Activated T-helper 1 cell treated with anti-CD3 and anti-CD28 coated beads, Interleukin-2, amount 50 U/mL, for 16 hours (primary cell): ENCODE results near the gene USH1G.
A peak's percentile ranks its signal among the peaks of the same experiment; 100 is the strongest.
"Not testable (repeated sequence)": the region's sequence is repeated elsewhere in the genome, so short reads cannot be mapped to it uniquely, and the experiment has no call there.

ENCODE experiments used
- DNase-seq, 2 donors: peaks; one replicate each; pipeline ENCODE4 v3.0.0-alpha.2; 2020; ENCODE audit warnings: low read depth in 1 of 2, low spot score in 1 of 2

The USH1G gene

DNA sequence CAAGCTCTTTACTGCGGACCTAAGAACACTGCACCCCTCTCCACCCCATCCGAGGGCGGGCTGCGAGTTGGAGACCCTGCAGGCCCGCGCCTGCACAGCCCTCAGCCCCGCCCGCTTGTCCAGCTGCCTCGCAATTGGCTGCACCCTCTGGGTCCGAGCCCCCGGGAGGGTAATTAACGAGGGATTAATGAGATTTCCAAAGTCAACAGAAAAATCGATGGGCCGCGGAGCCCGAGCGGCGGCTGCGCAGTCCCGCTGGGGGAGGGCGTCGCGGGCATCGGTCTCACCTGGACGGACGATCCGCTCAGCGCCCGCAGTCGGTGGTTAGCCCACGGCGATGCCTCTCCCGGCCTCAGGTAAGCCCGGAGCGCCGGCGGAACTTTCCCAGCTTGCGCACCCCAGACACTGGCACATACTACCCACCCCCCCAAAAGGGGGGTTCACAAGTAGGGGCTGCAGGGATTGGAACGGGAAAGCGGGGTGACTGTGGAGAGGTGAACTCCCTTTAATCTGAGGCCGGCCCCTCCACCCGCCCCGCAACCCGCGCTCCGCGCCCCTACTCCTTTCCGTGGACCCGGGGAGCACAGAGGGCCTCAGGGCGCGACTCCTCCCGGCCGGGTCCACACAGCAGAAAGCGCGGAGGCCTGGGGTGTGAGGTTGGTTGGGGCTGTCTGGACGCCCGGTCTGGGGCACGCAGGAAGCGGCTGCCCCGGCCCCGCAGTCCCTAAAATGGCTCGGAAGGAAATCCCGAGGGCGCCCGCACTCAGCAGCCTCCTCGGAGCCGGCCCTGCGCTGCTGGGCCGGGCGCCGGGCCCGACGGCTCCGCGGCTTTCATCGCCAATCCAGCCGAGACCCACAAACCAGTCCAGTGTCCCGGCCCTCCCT lies 12.8 kb upstream of the USH1G start, which contains the start of gene OTOP3:
TSS of gene OTOP3 (plus strand) at position 314 of the 885 bp plus-strand sequence. CDS start at position 338, 24 bp downstream.
- DNase-seq, result no peak

DNA sequence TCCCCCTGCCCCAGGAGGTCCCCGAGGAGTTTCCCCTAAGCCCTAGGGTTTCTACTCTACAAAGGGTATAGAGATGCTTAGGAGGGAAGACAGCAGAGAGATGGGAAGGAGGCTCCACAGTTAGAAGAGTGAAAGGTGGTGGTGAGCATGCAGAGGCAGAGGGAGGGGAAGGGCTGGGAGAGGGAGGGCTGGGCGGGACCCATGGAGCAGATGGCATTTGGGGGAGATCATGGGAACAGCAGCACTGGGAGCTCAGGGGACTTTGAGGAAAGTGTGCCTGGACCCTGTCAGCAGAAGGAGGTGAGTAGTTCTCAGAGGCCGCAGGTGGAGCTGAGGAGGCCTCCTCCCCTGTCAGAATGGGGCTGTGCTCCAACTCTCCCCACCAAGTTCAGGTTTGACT lies 12.0 kb upstream of the USH1G start:
- no peak for DNase-seq

DNA sequence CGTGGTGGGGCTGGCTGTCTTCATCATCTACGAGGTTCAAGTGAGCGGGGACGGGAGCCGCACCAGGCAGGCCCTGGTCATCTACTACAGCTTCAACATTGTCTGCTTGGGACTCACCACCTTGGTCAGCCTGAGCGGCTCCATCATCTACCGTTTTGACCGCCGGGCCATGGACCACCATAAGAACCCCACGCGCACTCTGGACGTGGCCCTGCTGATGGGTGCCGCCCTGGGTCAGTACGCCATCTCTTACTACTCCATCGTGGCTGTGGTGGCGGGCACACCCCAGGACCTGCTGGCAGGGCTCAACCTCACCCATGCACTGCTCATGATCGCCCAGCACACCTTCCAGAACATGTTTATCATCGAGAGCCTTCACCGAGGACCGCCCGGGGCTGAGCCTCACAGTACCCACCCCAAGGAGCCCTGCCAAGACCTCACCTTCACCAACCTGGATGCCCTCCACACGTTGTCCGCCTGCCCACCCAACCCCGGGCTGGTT lies 7.5 kb upstream of the USH1G start:
- DNase-seq, result no peak

DNA sequence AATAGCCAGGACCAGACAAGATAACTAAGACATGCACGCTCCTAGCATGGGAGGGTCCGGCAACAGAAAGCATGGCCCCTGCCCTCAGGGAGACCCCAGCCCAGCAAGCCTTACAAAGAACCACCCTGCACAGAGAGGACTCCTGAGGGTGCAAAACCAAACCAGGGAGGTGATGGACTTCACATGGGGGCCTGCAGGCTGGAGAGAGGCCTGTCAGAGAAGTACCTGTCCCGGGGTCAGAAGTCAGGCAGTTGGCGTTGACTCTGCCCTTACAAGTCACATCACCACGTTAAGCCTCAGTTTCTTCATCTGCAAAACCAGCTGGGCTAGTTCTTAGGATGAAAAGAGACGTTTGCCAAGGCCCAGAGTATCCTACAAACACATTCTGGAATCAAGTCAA lies 5.7 kb upstream of the USH1G start:
- no peak for DNase-seq

DNA sequence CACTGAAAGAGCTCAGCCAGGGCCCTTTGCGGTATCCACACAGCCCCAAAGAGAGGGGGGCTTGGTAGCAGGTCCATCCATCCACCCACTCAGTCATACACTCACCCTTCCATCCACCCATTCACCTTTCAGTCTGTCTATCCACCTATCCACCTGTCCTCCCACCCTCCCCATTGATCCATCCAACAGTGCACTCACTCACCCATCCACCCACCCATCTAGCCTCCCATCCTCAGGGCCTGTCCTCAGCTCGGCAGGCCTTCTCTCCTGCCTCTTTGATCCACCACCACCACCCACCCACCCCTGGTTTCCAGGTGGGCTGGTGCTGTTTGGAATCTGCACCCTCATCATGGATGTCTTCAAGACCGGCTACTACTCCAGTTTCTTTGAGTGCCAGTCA lies 2.2 kb upstream of the USH1G start:
- no peak for DNase-seq

DNA sequence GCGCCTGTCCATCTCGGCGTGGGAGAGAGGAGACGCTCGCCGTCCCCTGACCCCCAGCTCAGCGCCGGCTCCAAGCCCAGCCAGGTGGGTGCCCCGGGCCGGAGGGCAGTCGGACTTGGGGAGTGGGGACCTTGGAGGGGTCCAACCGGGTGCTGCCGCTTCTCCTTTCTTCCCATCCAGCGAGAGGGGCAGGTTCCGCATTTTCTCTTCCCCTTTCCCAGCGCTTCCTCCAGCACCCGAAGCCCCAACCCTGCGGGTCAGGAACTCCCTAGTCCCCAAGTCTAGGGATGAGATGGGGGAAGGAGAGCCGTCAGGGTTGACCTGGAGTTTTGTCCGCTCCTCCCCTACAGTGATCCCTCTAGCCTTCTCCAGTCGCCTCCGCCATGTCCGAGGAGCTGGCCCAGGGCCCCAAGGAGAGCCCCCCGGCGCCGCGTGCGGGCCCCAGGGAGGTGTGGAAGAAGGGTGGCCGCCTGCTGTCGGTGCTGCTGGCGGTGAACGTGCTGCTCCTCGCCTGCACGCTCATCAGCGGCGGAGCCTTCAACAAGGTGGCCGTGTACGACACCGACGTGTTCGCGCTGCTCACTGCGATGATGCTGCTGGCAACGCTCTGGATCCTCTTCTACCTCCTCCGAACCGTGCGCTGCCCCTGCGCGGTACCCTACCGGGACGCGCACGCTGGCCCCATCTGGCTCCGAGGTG lies 1.3 kb upstream of the USH1G start, which contains the start of gene OTOP2:
TSS of gene OTOP2 (plus strand) at position 24 of the 699 bp plus-strand sequence. CDS start at position 384, 360 bp downstream.
- DNase-seq, result no peak

DNA sequence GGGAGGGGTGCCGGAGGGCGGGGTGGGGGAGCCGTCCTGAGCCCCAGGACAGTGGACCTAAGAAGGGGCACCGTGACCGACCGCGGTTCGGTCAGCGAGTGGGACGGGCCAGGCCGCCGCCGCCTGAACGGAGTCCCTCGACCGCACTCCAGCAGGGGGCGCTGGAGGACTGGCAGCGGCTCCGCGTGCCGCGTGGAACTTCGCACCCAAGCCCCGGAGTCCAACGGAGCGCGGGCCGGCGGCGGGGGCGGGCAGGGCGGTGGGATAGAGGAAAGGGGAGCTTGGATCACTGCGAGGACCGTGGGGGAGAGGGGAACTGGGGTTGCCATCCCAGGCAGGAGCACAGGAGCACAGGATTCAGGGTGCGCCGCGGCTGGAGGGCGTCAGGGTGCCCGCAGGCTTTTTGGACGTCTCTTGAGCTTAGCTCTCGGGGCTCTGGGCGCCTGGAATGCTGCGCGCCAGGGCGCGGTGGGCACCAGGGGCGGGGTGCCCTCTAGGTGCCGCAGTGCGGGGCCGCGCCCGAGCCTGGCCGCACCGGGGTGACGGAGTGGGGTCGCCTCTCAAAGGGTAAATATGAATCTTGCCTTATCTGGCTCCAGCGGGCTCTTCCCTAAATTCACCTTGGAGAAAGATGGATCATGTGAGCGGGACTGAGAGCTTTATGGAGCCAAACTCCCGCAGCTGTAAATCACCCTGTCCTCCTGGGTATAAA lies 639 bp upstream of the USH1G start:
- DNase-seq, result peak; percentile 53 to 61

DNA sequence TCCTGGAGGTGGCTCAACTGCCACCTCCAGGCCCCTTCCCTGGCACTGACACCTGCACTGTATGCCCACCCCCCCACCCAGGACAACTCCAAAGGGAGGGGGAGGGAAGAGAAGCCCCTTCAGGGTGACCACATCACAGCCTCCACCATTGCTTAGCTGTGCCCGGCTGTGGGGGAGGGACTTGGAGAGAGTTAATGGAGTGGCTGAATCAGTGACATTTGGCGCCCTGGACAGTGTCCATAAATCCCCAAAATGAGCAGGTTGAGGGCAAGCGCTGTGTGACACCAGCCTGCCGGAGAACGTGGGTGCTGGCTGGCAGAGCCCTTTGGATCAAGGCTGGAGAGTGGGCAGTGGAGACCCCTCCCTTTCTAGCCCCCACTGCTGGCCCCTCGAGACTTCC lies 883 bp downstream of the USH1G start:
- DNase-seq, result no peak

DNA sequence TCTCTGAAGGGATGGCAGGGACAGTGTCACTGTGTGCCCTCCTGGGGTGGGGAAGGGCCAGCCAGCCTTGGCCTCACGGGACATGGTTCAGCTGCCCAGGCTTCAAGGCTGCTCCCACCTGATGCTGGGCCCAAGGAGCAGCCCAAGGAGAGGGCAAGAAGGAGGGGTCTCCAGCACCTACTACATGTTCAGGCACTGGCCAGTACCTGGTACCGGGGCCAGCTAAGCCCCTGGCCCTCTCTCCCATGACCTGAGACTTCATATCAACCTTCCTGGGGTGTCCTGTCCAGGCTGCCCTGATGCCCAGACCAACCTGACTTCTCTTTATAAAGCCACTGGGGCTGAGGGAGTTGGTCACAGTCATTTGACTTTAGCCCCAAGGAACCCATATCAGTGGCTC lies 1.3 kb downstream of the USH1G start:
- DNase-seq, result no peak

DNA sequence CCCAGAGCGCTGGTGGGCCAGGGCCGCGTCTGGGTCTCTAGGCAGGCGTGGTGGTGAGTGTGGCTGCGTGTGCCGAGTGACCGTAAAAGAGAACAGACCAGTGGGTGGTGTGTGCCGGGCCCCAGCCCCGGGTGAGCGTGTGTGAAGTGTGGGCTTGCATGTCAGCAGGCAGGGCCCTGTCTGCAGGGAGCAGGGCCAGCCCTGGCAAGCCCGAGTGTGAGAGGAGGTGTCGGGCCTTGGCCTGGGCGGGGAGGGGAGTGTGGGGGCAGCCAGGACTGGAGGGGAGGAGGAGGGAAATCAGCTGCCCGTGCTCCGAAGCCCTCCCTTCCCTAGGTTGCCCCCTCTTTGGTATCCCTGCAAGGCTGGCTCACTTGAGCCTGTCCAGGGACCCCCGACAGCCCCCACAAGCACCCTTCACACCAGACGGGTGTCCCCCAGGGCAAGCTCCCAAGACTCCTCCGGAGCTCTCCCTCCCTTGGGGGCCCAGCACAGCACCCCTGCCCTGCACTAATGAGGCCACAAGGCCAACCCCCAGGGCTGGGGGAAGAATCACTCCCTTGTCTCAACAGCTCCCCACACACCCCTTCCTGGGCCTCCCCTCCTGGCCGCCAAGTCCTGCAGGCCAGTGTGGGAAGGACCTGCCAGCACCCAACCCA lies 1.9 kb downstream of the USH1G start:
- DNase-seq, result no peak

DNA sequence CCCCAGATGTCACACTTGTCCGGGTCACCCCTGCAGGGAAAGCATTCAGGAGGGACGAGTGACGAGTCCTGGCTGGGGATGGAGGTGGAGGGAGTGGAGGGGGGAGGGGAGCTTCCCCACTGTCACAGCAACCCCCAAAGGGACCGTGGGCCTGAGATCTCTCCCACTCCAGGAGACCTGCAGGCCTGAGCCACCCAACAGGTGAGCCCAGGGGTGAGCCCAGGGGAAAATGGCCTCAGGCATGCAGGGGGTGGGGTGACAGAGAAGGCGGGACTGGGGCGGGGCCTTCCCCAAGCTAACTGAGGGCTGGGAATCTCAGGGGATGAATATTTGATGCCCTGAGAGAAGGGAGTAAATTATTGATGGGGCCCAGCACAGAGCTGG lies 2.4 kb downstream of the USH1G start:
- no peak for DNase-seq

DNA sequence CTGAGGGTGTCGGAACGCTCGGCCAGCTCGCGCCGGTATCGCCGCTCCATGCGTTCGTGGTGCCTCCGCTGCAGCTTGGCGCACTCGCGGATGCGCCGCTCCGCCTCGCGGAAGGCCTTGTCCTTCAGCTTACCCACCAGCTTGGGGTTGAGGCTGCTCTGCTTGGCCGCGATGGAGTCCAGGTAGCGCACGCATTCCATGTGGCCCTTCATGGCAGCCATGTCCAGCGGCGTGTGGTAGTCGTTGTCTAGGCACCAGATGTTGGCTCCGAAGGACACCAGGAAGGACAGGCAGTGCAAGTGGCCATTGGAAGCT lies 2.8 kb downstream of the USH1G start:
- no peak for DNase-seq

DNA sequence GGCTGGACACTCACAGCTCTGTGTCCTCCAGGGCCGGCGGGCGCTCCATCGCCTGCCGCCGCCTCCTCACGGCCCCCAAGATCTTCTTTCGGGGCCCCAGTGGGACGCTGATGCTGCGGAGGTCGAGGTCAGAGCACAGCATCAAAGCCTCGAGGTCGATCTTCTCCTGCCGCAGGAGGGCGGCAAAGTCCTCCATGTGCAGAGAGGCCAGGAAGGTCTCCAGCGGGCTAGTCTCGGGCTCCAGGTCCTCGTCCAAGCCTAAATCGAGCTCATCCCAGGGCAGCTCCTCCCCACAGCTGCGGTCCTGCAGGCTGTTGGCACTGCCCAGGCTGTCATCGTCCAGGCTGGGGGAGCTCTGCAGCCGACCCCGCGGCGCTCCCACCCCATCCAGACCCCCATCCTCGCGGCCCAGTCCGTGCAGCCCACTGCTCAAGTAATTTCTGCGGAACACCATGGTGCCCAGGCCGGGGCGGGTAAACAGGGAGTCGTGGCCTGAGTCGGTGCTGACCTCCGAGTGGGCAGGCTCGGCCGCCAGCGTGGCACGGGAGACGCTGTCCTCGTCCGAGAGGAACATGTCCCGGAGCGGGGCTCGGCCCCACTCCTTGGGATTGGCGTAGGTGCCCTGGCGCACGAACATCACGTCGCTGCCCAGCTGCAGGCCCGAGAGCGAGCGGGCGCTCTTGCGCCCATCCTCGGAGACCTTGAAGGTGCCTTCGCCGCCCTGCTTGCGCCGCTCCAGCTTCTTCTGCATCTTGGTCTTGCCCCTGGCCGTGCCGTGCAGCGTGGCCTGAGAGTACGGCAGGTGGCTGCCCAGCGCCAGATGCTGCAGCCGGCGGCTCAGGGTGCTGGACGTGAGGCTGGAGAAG lies 3.4 kb downstream of the USH1G start:
- no peak for DNase-seq

DNA sequence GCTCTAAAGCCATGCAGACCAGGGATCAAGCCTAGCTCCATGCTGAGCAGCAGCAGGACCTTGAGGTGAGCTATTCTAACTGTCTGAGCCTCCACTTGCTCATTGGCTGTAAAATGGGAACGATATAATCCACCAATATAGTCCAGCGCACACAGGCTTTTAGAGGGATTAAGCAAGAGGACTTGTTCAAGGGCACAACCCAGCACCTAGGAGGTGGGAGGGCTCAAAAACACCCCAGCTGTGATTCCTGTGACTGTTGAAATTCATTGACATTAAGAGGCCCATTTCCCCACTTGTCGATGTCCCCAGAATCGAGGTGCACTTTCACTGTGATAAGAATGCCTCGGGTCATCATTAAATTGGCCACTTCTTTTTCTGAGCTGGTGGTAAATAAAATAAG lies 4.1 kb downstream of the USH1G start:
- no peak for DNase-seq

DNA sequence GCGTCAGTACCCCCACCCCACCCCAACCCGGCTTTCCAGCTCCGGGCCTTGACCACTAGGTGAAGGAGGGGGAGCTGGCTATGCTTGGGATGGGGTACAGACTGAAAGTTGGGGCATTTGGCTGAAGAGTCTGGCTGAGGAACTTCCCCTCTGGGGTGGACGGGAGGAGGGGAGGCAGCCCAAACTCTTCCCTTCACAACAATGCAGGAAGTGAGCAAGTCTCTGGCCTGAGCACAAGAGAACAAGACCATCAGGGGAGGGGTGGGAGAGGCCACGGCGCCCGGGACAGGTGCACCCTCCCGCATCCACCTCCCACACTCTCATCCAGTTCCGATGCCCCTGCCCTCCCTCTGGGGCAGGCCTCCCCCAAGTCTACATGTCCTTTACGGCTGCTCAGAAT lies 5.6 kb downstream of the USH1G start:
- no peak for DNase-seq

DNA sequence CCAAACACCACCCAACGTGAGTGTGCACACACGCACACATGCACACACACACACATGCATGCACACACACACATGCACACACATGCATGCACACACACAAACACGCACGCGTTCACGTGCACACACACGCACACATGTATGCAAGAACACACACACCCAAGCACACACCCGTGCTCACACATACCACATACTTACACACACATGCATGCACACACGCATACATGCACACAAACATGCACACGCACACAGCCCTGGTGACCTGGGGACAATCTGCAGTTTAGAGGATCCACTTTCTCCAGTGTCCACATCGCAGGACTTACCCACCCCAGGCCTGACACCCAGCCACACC lies 6.2 kb downstream of the USH1G start:
- no peak for DNase-seq

DNA sequence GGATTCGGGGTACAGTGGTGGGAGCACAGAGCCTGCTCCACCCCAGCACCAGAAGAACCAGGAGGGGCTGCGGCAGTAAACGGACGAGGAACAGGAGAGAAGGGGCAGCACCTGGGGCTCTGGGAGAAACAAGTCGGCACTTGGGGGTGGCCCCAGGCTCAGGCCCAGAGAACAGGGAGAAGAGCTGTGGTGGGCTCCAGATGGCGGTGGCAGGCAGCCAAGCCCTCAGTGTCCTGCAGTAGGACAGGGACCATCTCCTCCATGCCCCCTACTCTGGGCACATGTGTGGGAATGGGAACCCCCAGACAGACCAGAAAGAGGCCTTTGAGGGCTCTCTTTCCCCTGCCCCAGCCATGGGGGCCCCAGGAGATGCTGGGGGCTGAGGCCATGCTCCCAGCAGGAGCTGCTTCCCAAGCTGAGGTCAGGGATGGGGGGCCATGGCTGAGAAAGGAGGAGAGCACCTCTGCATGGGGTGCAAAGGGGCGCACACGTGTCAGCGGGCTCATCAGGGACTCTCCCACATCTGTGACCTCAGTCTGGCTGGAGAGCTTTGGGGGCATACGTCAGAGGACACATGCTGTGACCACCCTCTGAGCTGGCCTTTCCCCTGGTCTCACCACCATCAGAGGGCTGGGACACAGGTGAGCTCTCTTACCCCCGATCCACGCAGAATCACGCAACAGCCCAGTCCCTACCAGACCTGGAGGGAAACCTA lies 6.8 kb downstream of the USH1G start:
- no peak for DNase-seq

DNA sequence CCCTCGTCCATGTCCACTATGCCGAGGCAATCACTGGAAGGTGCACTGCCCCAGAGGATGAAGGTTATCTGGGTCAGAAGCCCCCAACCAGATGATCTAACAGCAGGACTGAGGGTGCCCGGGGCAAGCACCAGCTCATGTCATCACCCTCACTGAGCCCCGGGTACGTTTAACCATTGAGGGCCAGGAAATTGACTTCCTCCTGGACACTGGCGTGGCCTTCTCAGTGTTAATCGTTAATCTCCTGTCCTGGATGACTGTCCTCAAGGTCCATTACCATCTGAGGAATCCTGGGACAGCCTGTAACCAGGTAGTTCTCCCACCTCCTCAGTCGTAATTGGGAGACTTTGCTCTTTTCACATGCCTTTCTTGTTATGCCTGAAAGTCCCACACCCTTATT lies 11.6 kb downstream of the USH1G start:
- DNase-seq, result not testable (repeated sequence)

DNA sequence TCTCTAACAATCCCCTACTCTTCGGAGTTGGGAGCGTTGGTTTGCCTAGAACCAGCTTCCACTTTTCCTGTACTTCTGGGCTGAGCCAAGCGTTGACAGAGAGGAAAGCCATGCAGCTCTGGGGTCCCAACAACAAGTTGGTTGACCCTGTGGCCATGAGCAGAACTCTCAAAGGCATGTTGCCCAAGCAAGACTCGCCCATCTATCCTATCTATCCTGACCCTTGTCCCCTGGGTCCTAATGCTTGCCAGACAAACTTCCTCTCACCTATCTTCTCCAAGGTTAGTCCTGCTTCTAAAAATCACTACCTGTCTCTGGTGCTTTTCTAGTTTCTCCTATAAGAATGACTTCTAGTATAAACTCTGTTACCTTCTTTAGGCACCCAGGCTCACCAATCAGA lies 14.0 kb downstream of the USH1G start:
- not testable (repeated sequence) for DNase-seq

DNA sequence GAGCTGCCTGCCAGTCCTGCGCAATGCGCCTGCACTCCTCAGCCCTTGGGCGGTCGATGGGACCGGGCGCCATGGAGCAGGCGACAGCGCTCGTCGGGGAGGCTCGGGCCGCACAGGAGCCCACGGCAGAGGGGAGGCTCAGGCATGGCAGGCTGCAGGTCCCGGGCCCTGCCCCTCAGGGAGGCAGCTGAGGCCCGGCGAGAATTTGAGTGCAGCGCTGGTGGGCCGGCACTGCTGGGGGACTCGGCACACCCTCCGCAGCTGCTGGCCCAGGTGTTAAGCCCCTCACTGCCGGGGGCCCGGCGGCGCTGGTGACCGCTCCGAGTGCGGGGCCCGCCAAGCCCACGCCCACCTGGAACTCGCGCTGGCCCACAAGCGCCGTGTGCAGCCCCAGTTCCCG lies 16.0 kb downstream of the USH1G start:
- DNase-seq, result no peak
